HG02870 (cell line): Measurements from ENCODE around the gene CYGB.
"Not testable (repeated sequence)": the region's sequence is repeated elsewhere in the genome, so short reads cannot be mapped to it uniquely, and the experiment has no call there.

Experiments
- ATAC-seq: cut with Tn5 transposase; IDR thresholded peaks from one replicate; pipeline ENCODE4 v1.9.1; 2021; ENCODE audit warnings: mild to moderate bottlenecking, moderate library complexity; ENCODE audit not compliant: unreplicated experiment

CYGB gene

GRCh38 chr17:76525513-76525833 is 12.0 kb downstream of the CYGB start:
- ATAC-seq, result not testable (repeated sequence)

DNA sequence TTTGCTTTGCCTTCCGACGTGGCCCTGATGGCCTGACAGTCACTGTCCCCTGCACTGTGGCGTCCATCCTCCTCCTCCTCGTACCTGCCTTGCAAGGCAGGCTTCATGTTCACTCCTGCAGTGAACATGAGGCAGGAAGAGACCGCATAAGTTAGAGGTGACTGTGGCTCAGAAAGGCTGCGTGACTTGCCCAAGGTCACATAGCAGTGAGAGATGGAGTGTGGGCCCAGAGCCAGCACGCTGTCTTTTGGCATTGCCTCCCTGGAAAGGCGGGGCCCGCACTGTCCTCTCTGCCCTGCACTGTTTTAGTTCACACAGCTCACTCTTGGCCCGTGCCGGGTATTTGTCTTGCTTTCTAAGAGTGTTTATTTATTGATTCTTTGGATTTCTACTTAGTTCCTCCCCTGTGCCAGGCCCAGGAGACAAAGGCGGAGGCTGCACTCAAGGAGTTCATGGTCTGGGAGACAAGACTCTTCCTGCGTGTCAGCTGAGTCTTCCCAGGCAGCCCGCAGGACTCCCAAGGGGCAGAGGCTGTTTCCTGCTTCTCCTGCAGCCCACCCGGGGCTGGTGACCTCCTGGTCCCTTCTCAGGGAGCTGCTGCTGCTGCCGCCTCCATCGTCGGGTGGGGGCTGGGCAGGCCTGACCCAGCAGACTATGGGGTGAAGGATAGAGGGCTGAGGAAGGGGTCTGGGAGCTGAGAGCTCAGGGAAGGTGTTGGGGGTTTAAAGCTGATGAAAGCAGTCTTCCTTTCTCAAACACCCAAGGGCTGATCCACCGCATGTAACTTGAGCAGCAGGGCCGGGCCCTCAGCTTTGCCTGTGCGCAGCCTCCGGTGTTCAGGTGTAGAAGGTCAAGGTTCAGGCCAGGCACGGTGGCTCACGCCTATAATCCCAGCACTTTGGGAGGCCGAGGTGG is 12.7 kb downstream of the CYGB start:
- no peak for ATAC-seq

DNA sequence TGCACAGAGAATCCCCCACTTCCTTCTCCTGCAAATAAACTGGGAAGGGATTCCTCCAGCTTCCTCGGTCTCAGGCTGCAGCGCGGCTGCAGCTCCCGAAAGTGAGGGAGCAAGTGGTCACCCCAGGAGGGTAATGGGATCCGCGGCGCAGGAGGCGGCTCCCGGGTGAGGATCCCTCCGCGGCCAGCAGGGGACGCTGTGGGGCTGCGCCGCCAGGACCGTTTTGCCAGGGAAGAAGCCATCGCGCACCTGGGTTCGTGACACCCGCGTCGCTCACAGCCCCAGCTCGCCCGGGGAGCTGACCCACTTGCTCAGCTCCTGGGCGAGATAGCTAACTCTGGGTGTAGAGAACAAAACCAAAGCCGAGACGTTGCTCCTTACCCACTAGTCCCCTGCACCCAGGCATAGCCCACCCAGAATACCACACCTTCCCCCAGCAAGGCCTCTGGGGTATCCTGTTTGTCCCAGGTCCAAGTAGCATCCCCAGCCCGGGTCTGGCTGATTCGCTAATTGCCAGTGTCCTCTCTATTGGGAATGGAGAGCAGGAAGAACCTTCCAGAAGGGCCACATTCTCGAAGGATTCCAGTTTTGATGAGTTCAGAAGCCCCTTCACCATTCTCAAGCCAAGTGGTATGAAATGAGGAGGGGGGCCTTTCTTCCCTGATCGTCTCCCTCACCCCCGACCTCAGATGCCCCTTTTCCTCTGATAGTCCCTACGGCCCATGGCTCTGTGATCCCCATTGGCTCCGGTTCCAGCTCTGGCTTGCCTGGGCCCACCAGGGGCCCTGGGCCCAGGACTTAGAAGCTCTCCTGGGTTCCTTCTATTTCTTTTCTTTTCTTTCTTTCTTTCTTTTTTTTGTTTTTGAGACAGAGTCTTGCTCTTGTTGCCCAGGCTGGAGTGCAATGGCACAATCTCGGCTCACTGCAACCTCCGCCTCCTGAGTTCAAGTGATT is 14.1 kb downstream of the CYGB start:
- no peak for ATAC-seq

DNA sequence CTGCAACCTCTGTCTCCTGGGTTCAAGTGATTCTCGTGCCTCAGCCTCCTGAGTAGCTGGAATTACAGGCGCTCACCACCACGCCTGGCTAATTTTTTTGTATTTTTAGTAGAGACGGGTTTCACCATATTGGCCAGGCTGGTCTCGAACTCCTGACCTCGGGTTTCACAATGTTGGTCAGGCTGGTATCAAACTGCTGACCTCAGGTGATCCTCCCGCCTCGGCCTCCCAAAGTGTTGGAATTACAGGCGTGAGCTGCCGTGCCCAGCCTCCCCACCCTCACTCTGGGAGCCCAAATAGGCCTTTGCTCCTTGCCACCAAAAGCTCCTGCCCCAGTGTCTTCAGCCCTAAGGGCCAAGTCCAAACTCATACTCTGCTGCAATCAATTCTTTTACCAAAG is 15.8 kb downstream of the CYGB start:
- not testable (repeated sequence) for ATAC-seq

DNA sequence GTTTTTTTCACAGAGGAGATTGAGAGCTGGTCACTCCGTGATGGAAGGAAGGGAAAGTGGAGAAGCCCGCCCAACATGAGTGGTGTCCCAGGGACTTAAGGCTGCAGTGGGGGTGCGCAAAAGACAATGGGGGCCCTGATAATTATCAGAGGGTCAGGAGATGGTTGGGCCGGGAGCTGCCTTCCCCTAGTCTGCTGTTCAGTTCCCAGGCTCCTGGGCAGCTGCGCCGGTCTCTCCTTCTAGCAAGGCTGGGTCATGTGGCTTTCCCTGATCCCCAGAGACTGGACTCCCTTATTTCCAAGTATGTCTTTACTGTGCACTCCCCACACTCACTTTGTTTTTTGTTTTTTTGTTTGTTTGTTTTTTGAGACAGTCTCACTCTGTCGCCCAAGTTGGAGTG is 16.2 kb downstream of the CYGB start:
- ATAC-seq, result no peak

DNA sequence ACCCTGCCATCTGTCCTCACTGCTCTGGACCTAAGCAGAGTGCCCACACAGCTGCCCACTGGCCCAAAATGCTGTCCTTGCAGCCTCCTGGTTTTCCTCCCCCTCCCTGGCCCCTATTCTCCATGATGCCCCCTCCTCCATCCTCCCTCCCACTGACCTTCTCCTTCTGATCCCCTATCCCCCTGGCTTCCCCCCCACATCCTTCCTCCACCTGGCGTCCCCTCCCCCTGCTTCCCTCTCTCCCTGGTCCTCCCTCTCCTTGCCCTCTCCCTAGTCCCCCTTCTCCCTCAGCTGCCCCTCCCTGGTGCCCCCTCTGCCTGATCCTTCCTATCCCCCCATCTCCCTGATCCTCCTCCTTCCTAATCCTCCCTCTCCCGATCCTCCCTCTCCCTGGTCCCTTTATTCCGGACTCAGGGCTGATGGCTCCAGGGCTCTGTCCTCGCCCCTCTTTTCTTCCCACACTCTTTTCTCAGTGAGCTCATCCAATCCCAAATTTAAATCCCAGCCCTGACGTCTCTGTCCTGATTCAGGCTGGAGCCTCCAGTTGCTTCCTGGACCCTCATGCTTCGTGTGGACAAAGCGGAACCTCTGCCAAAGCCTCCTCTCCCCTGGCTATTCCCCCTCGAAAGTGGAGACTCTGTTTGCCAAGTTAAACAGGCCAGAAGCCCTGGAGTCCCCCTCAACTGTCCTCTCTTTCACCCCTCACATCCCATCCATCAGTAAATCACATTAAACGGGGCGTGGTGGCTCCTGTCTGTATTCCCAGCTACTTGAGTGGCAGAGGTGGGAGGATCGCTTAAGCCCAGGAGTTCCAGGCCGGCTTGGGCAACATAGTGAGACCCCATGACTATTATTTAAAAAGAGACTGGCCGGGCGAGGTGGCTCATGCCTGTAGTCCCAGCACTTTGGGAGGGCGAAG is 18.2 kb downstream of the CYGB start:
- no peak for ATAC-seq

DNA sequence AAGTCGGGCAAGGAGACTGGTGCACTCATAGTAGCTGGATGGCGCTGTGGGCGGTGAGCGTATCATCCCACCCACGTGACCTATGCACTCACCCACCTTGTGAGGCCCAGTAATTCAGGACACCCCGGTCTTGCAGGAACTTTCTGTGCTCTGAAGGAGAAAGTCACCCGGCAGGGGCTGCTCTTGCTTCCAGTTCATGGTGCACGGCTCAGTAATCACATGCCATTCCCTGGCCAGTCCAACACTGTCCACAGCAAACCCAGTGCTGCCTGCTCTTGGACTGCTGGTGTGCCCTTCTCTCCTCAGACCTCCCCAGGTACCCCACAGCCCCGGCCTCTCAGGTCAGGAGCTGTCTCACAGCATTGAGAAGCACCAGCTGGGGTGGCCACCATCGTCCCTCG is 19.9 kb downstream of the CYGB start:
- no peak for ATAC-seq

GRCh38 chr17:76515274-76515949 is 22.1 kb downstream of the CYGB start:
- peak; percentile 63 for ATAC-seq

DNA sequence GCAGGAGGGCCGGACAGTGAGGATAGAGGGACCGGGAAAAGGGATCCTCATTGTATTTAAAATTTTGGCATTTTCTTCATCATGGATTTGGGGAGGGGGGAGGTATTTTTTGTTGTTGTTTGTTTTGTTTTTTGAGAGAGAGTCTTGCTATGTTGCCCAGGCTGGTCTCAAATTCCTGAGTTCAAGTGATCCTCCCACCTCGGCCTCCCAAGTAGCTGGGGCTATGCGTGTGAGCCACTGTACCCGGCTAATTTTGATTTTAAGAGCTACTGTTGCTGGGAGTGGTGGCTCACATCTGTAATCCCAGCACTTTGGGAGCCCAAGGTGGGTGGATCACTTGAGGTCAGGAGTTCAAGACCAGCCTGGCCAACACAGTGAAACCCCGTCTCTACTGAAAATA is 23.2 kb downstream of the CYGB start:
- ATAC-seq, result not testable (repeated sequence)

GRCh38 chr17:76513306-76513692 is 24.2 kb downstream of the CYGB start:
- no peak for ATAC-seq

- ATAC-seq, result no peak
These were observed 24.9 kb downstream of the CYGB start for GRCh38 chr17:76512366-76513305.

GRCh38 chr17:76511668-76512365 is 25.7 kb downstream of the CYGB start:
- ATAC-seq, result no peak

DNA sequence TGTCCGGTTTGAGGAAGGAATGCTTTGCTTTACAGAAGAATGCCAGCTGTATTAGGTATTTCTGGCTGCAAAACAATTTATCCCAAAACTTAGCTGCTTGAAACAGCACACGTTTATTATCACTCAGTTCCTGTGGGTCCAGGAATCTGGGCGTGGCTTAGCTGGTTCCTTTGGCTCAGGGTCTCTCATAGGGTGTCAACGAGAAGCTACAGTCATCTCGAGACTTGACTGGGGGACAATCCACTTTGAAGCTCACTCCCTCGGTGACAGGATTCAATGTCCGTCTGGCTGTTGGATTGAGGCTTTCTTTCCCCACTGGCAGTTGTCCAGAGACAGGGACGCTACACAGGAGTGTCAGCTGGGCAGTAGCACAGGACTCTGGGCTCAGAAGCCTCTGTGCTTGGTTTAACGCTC is 26.7 kb downstream of the CYGB start:
- ATAC-seq, result no peak

- not testable (repeated sequence) for ATAC-seq
These were observed 28.9 kb downstream of the CYGB start for GRCh38 chr17:76508472-76509063.

- ATAC-seq, result no peak
These were observed 30.8 kb downstream of the CYGB start for GRCh38 chr17:76506408-76507345.

- ATAC-seq, result no peak
These were observed 33.4 kb downstream of the CYGB start for GRCh38 chr17:76504117-76504516.
